ENCODE data around the gene KCTD1. TPM values are rescaled to one million over a fixed set of nuclear protein-coding genes. Genes with fewer than 3 reads are reported as not detected.

KCTD1 gene
- total RNA-seq, 2 experiments from 2014 or later = 10.1 to 10.3 TPM

DNA sequence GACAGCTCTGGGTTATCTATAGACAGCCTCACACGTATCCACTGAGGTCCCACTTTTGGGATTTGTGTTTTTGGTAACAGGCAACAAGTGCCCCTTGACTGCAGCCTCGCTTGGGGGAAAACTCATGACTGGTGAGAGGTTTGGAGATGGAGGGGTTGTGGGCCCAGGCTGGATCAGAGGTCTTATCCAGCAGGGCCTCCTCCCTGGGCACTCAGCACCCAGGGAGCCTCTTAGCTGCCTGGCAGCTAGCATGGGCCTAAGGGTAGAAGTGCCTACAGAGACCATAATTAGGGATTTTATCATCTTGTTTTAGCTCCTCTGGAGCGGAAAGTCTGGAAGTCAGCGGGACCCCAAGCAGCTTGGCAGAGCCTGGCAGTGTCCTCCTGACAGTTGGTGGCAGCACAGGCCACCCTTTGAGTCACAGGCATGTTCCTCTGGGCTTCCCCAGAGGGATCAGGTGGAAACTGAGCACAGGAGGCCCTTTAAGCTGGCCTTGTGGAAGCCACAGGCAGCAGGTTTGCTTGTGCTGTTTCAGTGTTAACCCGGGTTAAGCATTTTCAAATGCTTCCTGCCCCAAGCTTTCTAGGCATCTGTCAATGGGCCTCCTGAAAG lies 143.1 kb downstream of the KCTD1 start:
- Histone ChIP-seq H3K4me2 (ENCODE audit: low read length) (no peak overlapping the region), H4K20me1 (ENCODE audit: insufficient read depth, low read length) (no peaks in the 10 kb centered on the region), H3K4me1 (ENCODE audit: insufficient read depth, low read length, poor library complexity, severe bottlenecking) (no peaks in the 10 kb centered on the region), H3K4me3 (ENCODE audit: low read depth, low read length, poor library complexity, severe bottlenecking) (no peak overlapping the region), H3K9me3 (ENCODE audit: low read length) (no peaks in the 10 kb centered on the region), H3K36me3 (ENCODE audit: insufficient read depth, low read length) (no peaks in the 10 kb centered on the region), H2AFZ (ENCODE audit: low read length) (no peak overlapping the region), H3K27ac (ENCODE audit: low read depth, low read length, poor library complexity, severe bottlenecking) (no peak overlapping the region), H3K9me2 (ENCODE audit: insufficient read depth, low read length) (no peaks in the 10 kb centered on the region), H3K79me2 (ENCODE audit: insufficient read depth, low read depth, low read length) (no peaks in the 10 kb centered on the region)
- ChIA-PET CTCF (ENCODE audit: unreplicated experiment) (interaction anchor here (0.6 to 1.3 kb wide), 4 partner anchors 34 to 241 kb away, joined by 3 to 5 read pairs (median 4); no protein-coding TSS in a partner anchor), POLR2A (interaction anchor here (0.7 to 1.1 kb wide), 2 partner anchors 55 to 258 kb away, joined by 3 read pairs; no protein-coding TSS in a partner anchor)
- DNase-seq (ENCODE audit: low spot score) = peak; percentile 61
- intact Hi-C loops (cut with micrococcal nuclease; ENCODE audit: unreplicated experiment) = loop anchor here (1.0 to 10.0 kb wide), 5 partner anchors 52 to 600 kb away; partner anchors contain the start of gene KCTD1
- TF ChIP-seq, protein P1, sequence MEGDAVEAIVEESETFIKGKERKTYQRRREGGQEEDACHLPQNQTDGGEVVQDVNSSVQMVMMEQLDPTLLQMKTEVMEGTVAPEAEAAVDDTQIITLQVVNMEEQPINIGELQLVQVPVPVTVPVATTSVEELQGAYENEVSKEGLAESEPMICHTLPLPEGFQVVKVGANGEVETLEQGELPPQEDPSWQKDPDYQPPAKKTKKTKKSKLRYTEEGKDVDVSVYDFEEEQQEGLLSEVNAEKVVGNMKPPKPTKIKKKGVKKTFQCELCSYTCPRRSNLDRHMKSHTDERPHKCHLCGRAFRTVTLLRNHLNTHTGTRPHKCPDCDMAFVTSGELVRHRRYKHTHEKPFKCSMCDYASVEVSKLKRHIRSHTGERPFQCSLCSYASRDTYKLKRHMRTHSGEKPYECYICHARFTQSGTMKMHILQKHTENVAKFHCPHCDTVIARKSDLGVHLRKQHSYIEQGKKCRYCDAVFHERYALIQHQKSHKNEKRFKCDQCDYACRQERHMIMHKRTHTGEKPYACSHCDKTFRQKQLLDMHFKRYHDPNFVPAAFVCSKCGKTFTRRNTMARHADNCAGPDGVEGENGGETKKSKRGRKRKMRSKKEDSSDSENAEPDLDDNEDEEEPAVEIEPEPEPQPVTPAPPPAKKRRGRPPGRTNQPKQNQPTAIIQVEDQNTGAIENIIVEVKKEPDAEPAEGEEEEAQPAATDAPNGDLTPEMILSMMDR (conservative IDR thresholded peaks at IDR 0.05; ENCODE audit: low read length) = peak; percentile 69
- no peak for TF ChIP-seq EZH2phosphoT487 (IDR thresholded peaks at IDR 0.05; ENCODE audit: borderline replicate concordance, low read depth, low read length)
- no TSS peak for BruUV-seq (replicated peaks)

Small RNAs within 50 kb of the gene (microRNA-seq; reads per million reads assigned to microRNA genes)
- not detected for gene MIR8057 (ENCODE audit: borderline replicate concordance)

Small RNAs within 50 kb of the gene (small RNA-seq; reads per million reads assigned to genes)
- gene MIR8057 = not detected

All from OCI-LY7 (cell line).